CD8-positive, alpha-beta memory T cell (primary cell): Measurements from ENCODE around the gene AUH. TPM values are rescaled to one million over a fixed set of nuclear protein-coding genes. Genes with fewer than 3 reads are reported as not detected.
A peak's percentile ranks its signal among the peaks of the same experiment; 100 is the strongest.

Experiments
- CTCF ChIA-PET: fragments of 350-600 bp; sonication (Branson Sonifier 250); formaldehyde crosslinking; loops from one replicate; lab custom pipeline; 2021; ENCODE audit warnings: antibody characterized with exemption; lab: Charles Lee
- POLR2A ChIA-PET: fragments of 350-600 bp; sonication (Branson Sonifier 250); formaldehyde crosslinking; loops from one replicate; lab custom pipeline; 2021; ENCODE audit warnings: antibody characterized with exemption; lab: Charles Lee
- DNase-seq, 5 donors: peaks; one replicate each; pipeline versions ENCODE4 v3.0.0 to v3.0.0-alpha.2; 2020 to 2022; ENCODE audit warnings: mixed read lengths in 1 of 5
- H3K27ac ChIP-seq: one replicate; pipeline ENCODE4 v1.7.0; 2013; ENCODE audit warnings: low read depth, mild to moderate bottlenecking, low read length, moderate library complexity
- H3K27me3 ChIP-seq: 2 replicates; pipeline ENCODE4 v1.7.0; 2013; ENCODE audit warnings: low read length, mild to moderate bottlenecking; ENCODE audit not compliant: insufficient read depth, poor library complexity, severe bottlenecking
- H3K36me3 ChIP-seq: 2 replicates; pipeline ENCODE4 v1.7.0; 2013; ENCODE audit warnings: mild to moderate bottlenecking, low read length, moderate library complexity; ENCODE audit not compliant: insufficient read depth
- H3K4me1 ChIP-seq: 2 replicates; pipeline ENCODE4 v1.7.0; 2013; ENCODE audit warnings: mild to moderate bottlenecking, low read length, moderate library complexity; ENCODE audit not compliant: insufficient read depth
- H3K4me3 ChIP-seq: 2 replicates; pipeline ENCODE4 v1.7.0; 2013; ENCODE audit warnings: mild to moderate bottlenecking, low read length
- H3K9me3 ChIP-seq: 2 replicates; pipeline ENCODE4 v1.7.0; 2013; ENCODE audit warnings: mild to moderate bottlenecking, low read length
- H3K27ac Mint-ChIP-seq, 8 donors: one replicate each; pipeline ENCODE4 v1.8.0; 2020 to 2021; ENCODE audit warnings: mixed read lengths in 8 of 8, mild to moderate bottlenecking in 6 of 8, inconsistent platforms in 3 of 8, moderate library complexity in 3 of 8
- H3K27me3 Mint-ChIP-seq, 2 donors: one replicate each; pipeline ENCODE4 v1.8.0; 2020 to 2021; ENCODE audit warnings: mixed read lengths in 2 of 2, mild to moderate bottlenecking in 1 of 2, moderate library complexity in 1 of 2
- H3K36me3 Mint-ChIP-seq, 3 donors: one replicate each; pipeline ENCODE4 v1.8.0; 2020 to 2021; ENCODE audit warnings: mixed read lengths in 3 of 3, inconsistent platforms in 1 of 3, mild to moderate bottlenecking in 1 of 3
- H3K4me1 Mint-ChIP-seq, 3 donors: one replicate each; pipeline ENCODE4 v1.8.0; 2020 to 2021; ENCODE audit warnings: mixed read lengths in 3 of 3, inconsistent platforms in 1 of 3, mild to moderate bottlenecking in 1 of 3
- H3K4me3 Mint-ChIP-seq, 7 donors: one replicate each; pipeline ENCODE4 v1.8.0; 2020 to 2021; ENCODE audit warnings: mixed read lengths in 7 of 7, mild to moderate bottlenecking in 6 of 7, moderate library complexity in 4 of 7, inconsistent platforms in 2 of 7
- H3K9me3 Mint-ChIP-seq, 5 donors: one replicate each; pipeline ENCODE4 v1.8.0; 2020 to 2022; ENCODE audit warnings: mixed read lengths in 5 of 5, mild to moderate bottlenecking in 3 of 5, moderate library complexity in 2 of 5, inconsistent platforms in 1 of 5
- polyA plus RNA-seq: library from polyadenylated mRNA; unstranded; fragments of 300-500 nt; fragmentation: Illumina TruSeq; gene quantifications from one replicate; pipeline ENCODE4 v1.2.3, GENCODE V29; 2021
- total RNA-seq, 2 experiments: library from RNA; stranded (reverse); gene quantifications; one replicate each; pipeline ENCODE4 v1.2.3, GENCODE V29; 2021

AUH gene
- total and polyA plus RNA-seq, 3 experiments from 2014 or later = 12.8 to 35.0 (median 33.5) TPM

DNA sequence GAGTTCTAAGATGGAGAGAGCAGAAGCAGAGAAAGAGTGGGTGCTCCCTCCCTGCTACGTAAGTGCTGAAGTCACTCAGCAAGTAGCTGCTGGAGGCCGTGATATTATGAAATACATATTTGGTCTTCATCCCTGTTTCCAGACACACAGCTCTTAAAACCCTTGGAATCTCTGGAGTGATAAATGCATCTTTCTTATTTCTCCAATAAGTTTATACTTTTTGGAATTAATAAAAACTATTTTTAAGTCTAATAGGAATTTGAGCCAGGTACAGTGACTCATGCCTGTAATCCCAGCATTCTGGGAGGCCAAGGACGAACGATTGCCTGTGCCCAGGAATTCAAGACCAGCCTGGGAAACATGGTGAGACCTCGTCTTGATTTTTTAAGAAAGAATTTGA is 60.6 kb downstream of the AUH start:
- Histone ChIP-seq H3K9me3 (no peaks in the 10 kb centered on the region), H3K27me3 (no peaks in the 10 kb centered on the region), H3K27ac (no peak overlapping the region), H3K4me3 (no peak overlapping the region), H3K4me1 (no peaks in the 10 kb centered on the region), H3K36me3 (no peaks in the 10 kb centered on the region)
- ChIA-PET POLR2A (no interaction called here), CTCF (no interaction called here)
- Mint-ChIP-seq H3K27ac (no peak overlapping the region), H3K27me3 (no peaks in the 10 kb centered on the region), H3K4me3 (no peak overlapping the region), H3K36me3 (peaks cover 4 to 41% (median 14%) of the 10 kb centered on the region in 3 donors), H3K9me3 (no peaks in the 10 kb centered on the region), H3K4me1 (peaks cover 9 to 17% (median 15%) of the 10 kb centered on the region in 3 donors)
- DNase-seq = no peak

DNA sequence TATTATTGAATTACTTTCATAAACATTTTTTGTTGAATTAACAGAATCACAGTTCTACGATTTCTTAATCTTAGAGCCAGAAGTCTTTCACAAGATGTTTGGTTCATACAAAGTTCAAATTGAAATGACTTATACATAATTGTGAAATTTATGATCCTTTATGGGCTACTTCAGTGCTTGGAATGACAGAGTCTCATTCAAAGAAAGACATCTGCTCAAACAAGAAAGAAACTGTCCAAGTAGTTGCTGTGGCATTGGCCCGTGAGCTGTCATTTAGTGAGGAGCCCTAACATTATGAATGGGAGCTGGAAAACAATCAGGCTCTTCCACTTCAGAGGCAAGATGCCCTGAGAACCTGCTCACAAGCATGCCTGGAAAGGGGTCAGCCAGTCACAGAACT is 63.4 kb downstream of the AUH start:
- Mint-ChIP-seq H3K27me3 (no peaks in the 10 kb centered on the region), H3K9me3 (no peaks in the 10 kb centered on the region), H3K4me3 (no peak overlapping the region), H3K4me1 (peaks cover 4 to 11% (median 7%) of the 10 kb centered on the region in 3 donors), H3K36me3 (peaks cover 7 to 54% (median 23%) of the 10 kb centered on the region in 3 donors), H3K27ac (no peak overlapping the region)
- no peaks in the 10 kb centered on the region for H3K9me3 ChIP-seq
- H3K27ac ChIP-seq = no peak overlapping the region
- POLR2A ChIA-PET = no interaction called here
- no peaks in the 10 kb centered on the region for H3K27me3 ChIP-seq
- no peaks in the 10 kb centered on the region for H3K36me3 ChIP-seq
- H3K4me1 ChIP-seq = no peaks in the 10 kb centered on the region
- CTCF ChIA-PET = no interaction called here
- no peak overlapping the region for H3K4me3 ChIP-seq
- DNase-seq = no peak

DNA sequence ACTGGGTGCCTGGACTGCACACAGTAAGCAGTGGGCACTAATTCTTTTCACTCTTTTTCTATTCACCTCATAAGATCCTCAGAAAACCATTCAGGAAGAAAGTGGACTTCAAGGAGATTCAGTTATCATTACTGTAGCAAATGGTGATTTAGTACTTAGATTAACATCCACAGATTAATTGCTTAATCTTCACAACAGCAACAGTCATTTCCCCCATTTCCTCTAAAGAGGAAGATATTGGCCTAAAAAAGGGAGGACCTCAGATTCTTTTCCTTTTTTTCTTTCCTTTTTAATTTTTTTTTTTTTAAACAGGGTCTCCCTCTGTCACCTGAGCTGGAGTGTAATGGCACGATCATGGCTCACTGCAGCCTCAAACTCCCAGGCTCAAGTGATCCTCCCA is 64.4 kb downstream of the AUH start:
- Mint-ChIP-seq H3K4me3 (no peak overlapping the region), H3K4me1 (peaks cover 4 to 11% (median 7%) of the 10 kb centered on the region in 3 donors), H3K36me3 (peaks cover 15 to 63% (median 32%) of the 10 kb centered on the region in 3 donors), H3K27me3 (no peaks in the 10 kb centered on the region), H3K9me3 (no peaks in the 10 kb centered on the region), H3K27ac (no peak overlapping the region)
- H3K27ac ChIP-seq = no peak overlapping the region
- H3K4me3 ChIP-seq = no peak overlapping the region
- CTCF ChIA-PET = no interaction called here
- POLR2A ChIA-PET = no interaction called here
- no peaks in the 10 kb centered on the region for H3K9me3 ChIP-seq
- no peaks in the 10 kb centered on the region for H3K4me1 ChIP-seq
- peaks cover 7% of the 10 kb centered on the region for H3K36me3 ChIP-seq
- DNase-seq = no peak
- no peaks in the 10 kb centered on the region for H3K27me3 ChIP-seq

DNA sequence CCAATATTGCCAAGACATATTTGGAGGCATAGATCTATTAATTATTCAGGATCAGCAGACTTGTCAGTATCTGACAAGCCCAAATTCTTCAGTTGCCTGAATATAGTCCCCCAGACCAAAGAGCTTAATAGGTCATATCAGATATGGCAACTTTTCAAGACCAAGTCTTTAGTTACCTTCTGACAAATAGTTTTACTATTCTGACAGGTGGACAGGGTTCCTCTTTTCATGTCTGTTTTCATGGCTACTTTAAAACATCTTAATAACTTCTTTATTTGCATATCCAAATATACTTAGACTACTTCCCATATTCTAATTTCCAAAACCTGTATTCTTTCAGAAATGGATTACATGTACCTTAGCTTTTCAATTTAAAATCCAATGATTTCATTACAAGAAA is 65.4 kb downstream of the AUH start:
- CTCF ChIA-PET = no interaction called here

DNA sequence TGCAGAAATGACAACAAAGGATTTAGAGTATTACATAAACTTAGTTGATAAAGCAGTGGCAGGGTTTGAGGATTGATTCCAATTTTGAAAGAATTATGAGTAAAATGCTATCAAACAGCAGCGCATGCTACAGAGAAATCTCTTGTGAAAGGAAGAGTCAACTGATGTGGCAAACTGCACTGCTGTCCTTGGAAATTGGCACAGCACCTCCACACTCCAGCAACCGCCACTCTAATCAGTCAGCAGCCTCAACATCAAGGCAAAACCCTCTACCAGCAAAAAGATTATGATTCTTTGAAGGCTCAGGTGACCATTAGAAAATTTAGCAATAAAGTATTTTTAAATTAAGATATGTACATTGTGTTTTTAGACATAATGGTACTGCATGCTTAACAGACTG is 66.4 kb downstream of the AUH start:
- Histone ChIP-seq H3K4me3 (no peak overlapping the region), H3K27ac (no peak overlapping the region), H3K36me3 (peaks cover 7% of the 10 kb centered on the region), H3K4me1 (no peaks in the 10 kb centered on the region), H3K27me3 (no peaks in the 10 kb centered on the region), H3K9me3 (no peaks in the 10 kb centered on the region)
- H3K4me3 Mint-ChIP-seq = no peak overlapping the region
- peaks cover 15 to 76% (median 34%) of the 10 kb centered on the region in 3 donors for H3K36me3 Mint-ChIP-seq
- ChIA-PET CTCF (no interaction called here), POLR2A (no interaction called here)
- no peaks in the 10 kb centered on the region for H3K9me3 Mint-ChIP-seq
- no peak for DNase-seq
- peaks cover 4 to 6% (median 4%) of the 10 kb centered on the region in 3 donors for H3K4me1 Mint-ChIP-seq
- no peaks in the 10 kb centered on the region for H3K27me3 Mint-ChIP-seq
- H3K27ac Mint-ChIP-seq = no peak overlapping the region

More for the DNA sequence above, 65.4 kb downstream of the AUH start:
- H3K4me1 ChIP-seq = no peaks in the 10 kb centered on the region
- POLR2A ChIA-PET = no interaction called here
- Mint-ChIP-seq H3K4me1 (peaks cover 4 to 11% (median 7%) of the 10 kb centered on the region in 3 donors), H3K27ac (no peak overlapping the region), H3K36me3 (peaks cover 15 to 69% (median 32%) of the 10 kb centered on the region in 3 donors), H3K27me3 (no peaks in the 10 kb centered on the region), H3K9me3 (no peaks in the 10 kb centered on the region), H3K4me3 (no peak overlapping the region)
- H3K36me3 ChIP-seq = peaks cover 7% of the 10 kb centered on the region
- H3K27me3 ChIP-seq = no peaks in the 10 kb centered on the region
- H3K27ac ChIP-seq = no peak overlapping the region
- no peaks in the 10 kb centered on the region for H3K9me3 ChIP-seq
- no peak for DNase-seq
- H3K4me3 ChIP-seq = no peak overlapping the region

DNA sequence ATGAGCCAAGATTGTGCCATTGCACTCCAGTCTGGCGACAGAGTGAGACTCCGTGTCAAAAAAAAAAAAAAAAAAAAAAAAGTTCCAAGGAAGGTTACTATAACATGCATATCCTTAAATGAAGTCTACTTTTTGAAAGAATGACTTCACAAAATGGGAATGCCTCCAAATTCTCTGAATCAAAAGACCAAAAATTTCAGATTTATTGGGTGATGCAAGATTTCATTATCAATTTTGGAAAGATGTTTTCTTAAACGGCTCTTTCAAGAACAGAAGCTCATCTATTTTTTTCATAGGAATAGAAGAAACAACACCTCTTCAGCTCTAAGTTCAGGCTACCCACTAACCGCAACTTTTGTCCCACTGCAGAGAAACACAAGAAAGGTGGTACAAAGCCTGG is 69.9 kb downstream of the AUH start:
- Histone ChIP-seq H3K9me3 (no peaks in the 10 kb centered on the region), H3K36me3 (peaks cover 7% of the 10 kb centered on the region), H3K4me1 (no peaks in the 10 kb centered on the region), H3K4me3 (no peak overlapping the region), H3K27ac (no peak overlapping the region), H3K27me3 (no peaks in the 10 kb centered on the region)
- Mint-ChIP-seq H3K4me3 (no peak overlapping the region), H3K27me3 (no peaks in the 10 kb centered on the region), H3K9me3 (no peaks in the 10 kb centered on the region), H3K4me1 (no peaks in the 10 kb centered on the region), H3K27ac (no peak overlapping the region), H3K36me3 (peaks cover 15 to 58% (median 29%) of the 10 kb centered on the region in 3 donors)
- ChIA-PET CTCF (interaction anchor here (0.6 kb wide), 1 partner anchor 120 kb away, joined by 5 read pairs; no protein-coding TSS in a partner anchor), POLR2A (no interaction called here)
- DNase-seq = no peak

DNA sequence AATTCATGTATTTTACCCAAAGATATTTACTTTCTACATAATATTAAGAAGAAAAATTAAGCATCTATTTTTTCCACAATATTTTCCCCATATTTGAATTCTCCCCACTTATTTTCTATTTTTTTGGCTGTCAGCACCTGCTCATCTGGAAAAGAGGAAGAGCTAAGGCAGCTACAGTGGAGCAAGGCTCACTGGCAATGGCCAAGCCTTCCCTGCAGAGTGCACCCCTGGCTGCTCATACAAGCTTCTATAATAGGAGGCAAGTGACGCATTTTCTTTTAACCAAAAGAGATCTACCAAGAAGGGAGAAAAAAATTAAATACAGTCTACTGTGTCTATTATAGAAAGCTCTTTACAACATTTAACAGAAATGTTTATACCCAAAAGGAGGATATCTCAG is 72.5 kb downstream of the AUH start:
- no peaks in the 10 kb centered on the region for H3K4me1 ChIP-seq
- Mint-ChIP-seq H3K27me3 (no peaks in the 10 kb centered on the region), H3K36me3 (peaks cover 18 to 42% (median 20%) of the 10 kb centered on the region in 3 donors), H3K4me3 (no peak overlapping the region), H3K9me3 (no peaks in the 10 kb centered on the region), H3K27ac (peak overlapping the region in 2 of 8 donors; percentile 26 to 61), H3K4me1 (no peaks in the 10 kb centered on the region)
- POLR2A ChIA-PET = no interaction called here
- CTCF ChIA-PET = interaction anchor here (1.2 kb wide), 1 partner anchor 252 kb away, joined by 3 read pairs; no protein-coding TSS in a partner anchor
- H3K27me3 ChIP-seq = no peaks in the 10 kb centered on the region
- no peak overlapping the region for H3K27ac ChIP-seq
- H3K4me3 ChIP-seq = no peak overlapping the region
- no peaks in the 10 kb centered on the region for H3K9me3 ChIP-seq
- no peak for DNase-seq
- peaks cover 7% of the 10 kb centered on the region for H3K36me3 ChIP-seq

DNA sequence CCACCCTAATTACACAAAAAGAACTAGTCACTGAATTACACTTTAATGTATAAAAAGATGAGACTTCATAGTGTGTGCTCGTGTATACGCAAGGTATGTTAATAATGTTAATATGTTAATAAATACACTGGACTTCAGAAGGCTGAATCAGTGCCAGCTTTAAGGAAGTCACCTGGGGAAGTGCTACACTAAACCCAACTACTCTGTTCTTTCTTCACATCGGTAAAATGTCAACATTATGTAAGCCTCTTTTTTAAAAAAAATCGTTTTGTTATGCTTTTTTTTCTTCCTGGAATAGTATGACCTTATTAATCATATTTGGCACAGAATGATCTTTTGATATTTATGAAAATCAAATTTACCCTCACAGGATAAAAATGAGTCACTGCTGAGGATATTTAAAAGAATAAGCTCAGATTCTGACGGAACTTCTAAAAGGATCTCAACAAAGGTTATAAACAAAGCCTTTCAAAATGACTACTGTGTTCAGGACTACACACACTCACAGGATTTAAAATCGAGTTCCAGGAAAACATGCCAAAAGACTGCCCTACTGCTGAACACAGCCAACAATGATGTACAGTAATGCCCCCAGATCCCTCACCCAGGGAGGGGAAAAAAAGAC is 75.9 kb downstream of the AUH start:
- POLR2A ChIA-PET = no interaction called here
- Histone ChIP-seq H3K4me1 (no peaks in the 10 kb centered on the region), H3K27ac (no peak overlapping the region), H3K4me3 (no peak overlapping the region), H3K9me3 (no peaks in the 10 kb centered on the region), H3K27me3 (no peaks in the 10 kb centered on the region), H3K36me3 (no peaks in the 10 kb centered on the region)
- CTCF ChIA-PET = no interaction called here
- Mint-ChIP-seq H3K27ac (no peak overlapping the region), H3K36me3 (peaks cover 16 to 25% (median 18%) of the 10 kb centered on the region in 3 donors), H3K27me3 (no peaks in the 10 kb centered on the region), H3K4me1 (no peaks in the 10 kb centered on the region), H3K9me3 (no peaks in the 10 kb centered on the region), H3K4me3 (no peak overlapping the region)
- DNase-seq = no peak
